GM23338 (cell line): ENCODE data around the gene TTLL8.

ENCODE experiments used
- CREB1 ChIP-seq: fragments of 250-450 bp; sonication (Bioruptor Pico); IDR thresholded peaks from 2 replicates; pipeline ENCODE4 v1.5.0; 2020; ENCODE audit warnings: low read depth, mild to moderate bottlenecking, moderate library complexity
- EZH2 ChIP-seq: fragments of 200-600 bp; sonication (generic); IDR thresholded peaks from one replicate; pipeline ENCODE4 v1.8.0; 2017; ENCODE audit warnings: antibody characterized with exemption, mild to moderate bottlenecking, low read depth; ENCODE audit not compliant: unreplicated experiment
- JUNB ChIP-seq: IDR thresholded peaks from one replicate; pipeline ENCODE4 v1.6.1; 2016; ENCODE audit warnings: antibody characterized with exemption; ENCODE audit not compliant: unreplicated experiment
- TF ChIP-seq, protein P1 (sequence below), 2 experiments: fragments of 200-600 bp in 1 of 2; sonication (generic) in 1 of 2; conservative IDR thresholded peaks; 2 replicates each; pipeline versions ENCODE4 v1.5.1 to v1.6.1; 2016 to 2017; ENCODE audit warnings: antibody characterized with exemption in 2 of 2, low read depth in 2 of 2, mild to moderate bottlenecking in 2 of 2, moderate library complexity in 1 of 2
- TF ChIP-seq, protein P2 (sequence below): IDR thresholded peaks from 2 replicates; pipeline ENCODE4 v1.6.1; 2016; ENCODE audit warnings: antibody characterized with exemption
- TF ChIP-seq, protein P3 (sequence below): IDR thresholded peaks from one replicate; pipeline ENCODE4 v1.6.1; 2018; ENCODE audit warnings: antibody characterized with exemption; ENCODE audit not compliant: unreplicated experiment

DNA sequence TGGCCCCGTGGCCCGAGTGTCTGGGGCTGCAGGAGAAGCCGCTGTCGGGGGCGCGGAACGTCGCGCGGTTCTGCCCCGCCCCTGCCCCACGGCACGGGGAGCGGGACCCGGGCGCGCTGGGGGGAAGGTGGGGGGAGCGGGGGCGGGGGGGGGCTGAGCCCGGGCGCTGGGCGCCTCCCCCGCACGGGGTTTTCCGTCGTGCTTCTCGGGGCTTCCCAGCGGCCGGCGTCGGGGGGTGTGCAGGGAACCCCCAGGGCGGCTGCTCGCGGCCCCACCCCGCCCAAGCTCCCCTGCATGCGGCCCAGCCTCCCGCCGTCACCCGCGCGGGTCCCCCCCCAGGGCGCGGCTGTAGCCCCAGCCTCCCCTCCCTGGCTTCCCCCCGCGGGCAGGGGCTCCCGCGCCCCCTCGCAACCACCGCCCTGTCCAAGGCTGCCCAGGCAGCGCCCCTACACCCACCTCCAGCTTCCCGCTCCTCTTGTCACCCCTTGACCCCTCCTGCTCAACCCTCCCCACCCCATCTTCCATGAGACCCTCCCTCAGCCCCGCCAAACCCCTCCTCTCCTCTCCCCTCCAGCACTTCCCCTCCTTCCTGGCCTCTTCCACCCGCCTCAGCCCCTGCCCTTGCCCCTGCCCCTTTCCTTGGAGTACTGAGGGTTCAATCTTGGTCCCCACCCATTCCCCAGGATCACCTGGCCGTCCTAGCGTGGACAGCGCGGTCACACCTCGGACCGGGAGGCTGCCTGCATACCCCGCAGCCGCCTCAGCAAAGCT is 47.2 kb downstream of the TTLL8 start:
- TF ChIP-seq, protein P1, sequence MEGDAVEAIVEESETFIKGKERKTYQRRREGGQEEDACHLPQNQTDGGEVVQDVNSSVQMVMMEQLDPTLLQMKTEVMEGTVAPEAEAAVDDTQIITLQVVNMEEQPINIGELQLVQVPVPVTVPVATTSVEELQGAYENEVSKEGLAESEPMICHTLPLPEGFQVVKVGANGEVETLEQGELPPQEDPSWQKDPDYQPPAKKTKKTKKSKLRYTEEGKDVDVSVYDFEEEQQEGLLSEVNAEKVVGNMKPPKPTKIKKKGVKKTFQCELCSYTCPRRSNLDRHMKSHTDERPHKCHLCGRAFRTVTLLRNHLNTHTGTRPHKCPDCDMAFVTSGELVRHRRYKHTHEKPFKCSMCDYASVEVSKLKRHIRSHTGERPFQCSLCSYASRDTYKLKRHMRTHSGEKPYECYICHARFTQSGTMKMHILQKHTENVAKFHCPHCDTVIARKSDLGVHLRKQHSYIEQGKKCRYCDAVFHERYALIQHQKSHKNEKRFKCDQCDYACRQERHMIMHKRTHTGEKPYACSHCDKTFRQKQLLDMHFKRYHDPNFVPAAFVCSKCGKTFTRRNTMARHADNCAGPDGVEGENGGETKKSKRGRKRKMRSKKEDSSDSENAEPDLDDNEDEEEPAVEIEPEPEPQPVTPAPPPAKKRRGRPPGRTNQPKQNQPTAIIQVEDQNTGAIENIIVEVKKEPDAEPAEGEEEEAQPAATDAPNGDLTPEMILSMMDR (conservative IDR thresholded peaks at IDR 0.05; ENCODE audit: low read depth in 2 of 2): no peak
- TF ChIP-seq CREB1 (CRISPR knock-in tag) (no peak), JUNB (no peak), EZH2 (peak; percentile 68)
- TF ChIP-seq, protein P2, sequence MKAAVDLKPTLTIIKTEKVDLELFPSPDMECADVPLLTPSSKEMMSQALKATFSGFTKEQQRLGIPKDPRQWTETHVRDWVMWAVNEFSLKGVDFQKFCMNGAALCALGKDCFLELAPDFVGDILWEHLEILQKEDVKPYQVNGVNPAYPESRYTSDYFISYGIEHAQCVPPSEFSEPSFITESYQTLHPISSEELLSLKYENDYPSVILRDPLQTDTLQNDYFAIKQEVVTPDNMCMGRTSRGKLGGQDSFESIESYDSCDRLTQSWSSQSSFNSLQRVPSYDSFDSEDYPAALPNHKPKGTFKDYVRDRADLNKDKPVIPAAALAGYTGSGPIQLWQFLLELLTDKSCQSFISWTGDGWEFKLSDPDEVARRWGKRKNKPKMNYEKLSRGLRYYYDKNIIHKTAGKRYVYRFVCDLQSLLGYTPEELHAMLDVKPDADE: no peak
- TF ChIP-seq, protein P3, sequence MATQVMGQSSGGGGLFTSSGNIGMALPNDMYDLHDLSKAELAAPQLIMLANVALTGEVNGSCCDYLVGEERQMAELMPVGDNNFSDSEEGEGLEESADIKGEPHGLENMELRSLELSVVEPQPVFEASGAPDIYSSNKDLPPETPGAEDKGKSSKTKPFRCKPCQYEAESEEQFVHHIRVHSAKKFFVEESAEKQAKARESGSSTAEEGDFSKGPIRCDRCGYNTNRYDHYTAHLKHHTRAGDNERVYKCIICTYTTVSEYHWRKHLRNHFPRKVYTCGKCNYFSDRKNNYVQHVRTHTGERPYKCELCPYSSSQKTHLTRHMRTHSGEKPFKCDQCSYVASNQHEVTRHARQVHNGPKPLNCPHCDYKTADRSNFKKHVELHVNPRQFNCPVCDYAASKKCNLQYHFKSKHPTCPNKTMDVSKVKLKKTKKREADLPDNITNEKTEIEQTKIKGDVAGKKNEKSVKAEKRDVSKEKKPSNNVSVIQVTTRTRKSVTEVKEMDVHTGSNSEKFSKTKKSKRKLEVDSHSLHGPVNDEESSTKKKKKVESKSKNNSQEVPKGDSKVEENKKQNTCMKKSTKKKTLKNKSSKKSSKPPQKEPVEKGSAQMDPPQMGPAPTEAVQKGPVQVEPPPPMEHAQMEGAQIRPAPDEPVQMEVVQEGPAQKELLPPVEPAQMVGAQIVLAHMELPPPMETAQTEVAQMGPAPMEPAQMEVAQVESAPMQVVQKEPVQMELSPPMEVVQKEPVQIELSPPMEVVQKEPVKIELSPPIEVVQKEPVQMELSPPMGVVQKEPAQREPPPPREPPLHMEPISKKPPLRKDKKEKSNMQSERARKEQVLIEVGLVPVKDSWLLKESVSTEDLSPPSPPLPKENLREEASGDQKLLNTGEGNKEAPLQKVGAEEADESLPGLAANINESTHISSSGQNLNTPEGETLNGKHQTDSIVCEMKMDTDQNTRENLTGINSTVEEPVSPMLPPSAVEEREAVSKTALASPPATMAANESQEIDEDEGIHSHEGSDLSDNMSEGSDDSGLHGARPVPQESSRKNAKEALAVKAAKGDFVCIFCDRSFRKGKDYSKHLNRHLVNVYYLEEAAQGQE: no peak
